Stimulated activated CD8-positive, alpha-beta memory T cell treated with anti-CD3 and anti-CD28 coated beads, Interleukin-12 subunit alpha, Interleukin-12 subunit beta, amount 100 ng/mL, for 24 hours (primary cell): ENCODE results near the gene EEA1.

Source experiments
- DNase-seq: peaks from one replicate; pipeline ENCODE4 v3.0.0-alpha.2; 2020; ENCODE audit errors: extremely low read depth

EEA1 gene

GRCh38 chr12:92938018-92938417 lies 8.9 kb upstream of the EEA1 start:
- no peak for DNase-seq

GRCh38 chr12:92933606-92934005 lies 4.5 kb upstream of the EEA1 start:
- no peak for DNase-seq

GRCh38 chr12:92930421-92930820 lies 1.3 kb upstream of the EEA1 start:
- no peak for DNase-seq

DNA sequence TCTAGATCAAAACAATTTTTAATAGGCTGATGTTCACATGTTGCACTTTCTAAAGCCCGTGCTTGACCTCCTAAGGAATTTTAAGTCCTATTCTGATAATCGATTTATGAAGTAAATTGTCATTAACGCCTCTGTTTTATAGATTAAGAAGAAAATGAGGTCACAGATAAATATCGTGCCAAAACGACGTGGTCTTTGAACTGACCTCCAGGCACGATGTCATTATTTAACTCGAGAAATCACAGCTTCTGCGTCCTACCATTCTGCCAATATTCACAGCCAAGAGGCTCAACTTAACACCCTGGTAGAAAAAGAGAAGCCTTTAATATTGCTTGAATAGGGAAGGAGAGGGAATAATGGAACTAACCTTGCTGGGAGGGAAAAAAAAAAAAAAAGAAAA lies 888 bp upstream of the EEA1 start:
- DNase-seq: no peak

- peak; percentile 3 for DNase-seq
Observed at GRCh38 chr12:92928421-92928961, 604 bp downstream of the EEA1 start.

GRCh38 chr12:92927436-92928281 lies 1.4 kb downstream of the EEA1 start:
- DNase-seq: no peak

GRCh38 chr12:92927055-92927435 lies 2.0 kb downstream of the EEA1 start:
- peak; percentile 2 for DNase-seq

DNA sequence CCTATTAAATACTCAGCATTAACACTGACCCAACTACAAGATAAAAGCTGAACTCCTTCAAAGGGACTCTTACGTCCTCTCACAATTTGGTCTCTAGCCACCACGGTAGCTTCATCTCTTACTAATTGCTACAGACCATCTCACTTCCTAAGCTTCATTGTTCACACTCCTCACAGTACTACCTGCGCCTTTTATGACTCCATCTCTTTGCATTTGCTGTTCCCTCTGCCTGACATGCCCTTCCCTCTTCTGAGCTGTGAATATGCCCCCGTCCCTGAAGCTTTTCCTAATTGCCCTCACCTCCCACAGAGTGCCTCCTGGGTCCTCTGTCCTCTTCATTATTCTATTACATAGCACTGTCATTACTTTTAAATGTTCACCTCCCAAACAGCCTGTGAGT lies 2.5 kb downstream of the EEA1 start:
- no peak for DNase-seq

DNA sequence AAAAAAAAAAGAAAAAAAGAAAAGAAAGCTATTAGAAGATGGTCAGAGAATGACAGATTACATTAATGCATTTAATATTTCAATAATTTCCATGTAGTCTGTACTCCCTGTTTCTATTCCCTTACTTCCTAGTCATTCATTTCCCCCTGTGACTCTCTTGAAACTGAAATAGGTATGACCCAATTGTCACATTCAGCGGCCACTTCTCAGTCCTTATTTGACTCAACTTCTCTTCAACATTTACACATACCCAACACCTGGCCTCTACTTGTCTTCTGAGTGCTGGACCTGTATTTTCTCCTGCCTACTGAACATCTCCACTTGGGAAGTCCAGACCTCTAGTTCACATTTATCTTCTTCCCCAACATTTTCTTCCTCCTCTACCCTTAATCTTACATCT lies 7.2 kb downstream of the EEA1 start:
- DNase-seq: no peak

- DNase-seq: no peak
Observed at GRCh38 chr12:92915365-92915764, 13.7 kb downstream of the EEA1 start.

GRCh38 chr12:92914170-92914569 lies 14.9 kb downstream of the EEA1 start:
- DNase-seq: no peak

DNA sequence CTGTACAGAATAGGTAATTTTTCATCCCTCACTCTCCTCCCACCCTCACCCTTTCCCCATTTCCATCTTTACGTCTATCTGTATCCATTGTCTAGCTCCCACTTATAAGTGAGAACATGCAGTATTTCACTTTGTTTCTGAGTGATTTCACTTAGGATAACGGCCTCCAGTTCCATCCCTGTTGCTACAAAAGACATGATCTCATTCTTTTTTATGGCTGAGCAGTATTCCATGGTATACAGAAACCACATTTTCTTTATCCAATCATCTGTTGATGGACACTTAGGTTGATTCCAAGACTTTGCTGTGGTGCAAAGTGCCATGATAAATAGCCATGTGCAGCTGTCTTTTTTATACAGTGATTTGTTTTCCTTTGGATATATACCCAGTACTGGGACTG lies 16.4 kb downstream of the EEA1 start:
- no peak for DNase-seq

DNA sequence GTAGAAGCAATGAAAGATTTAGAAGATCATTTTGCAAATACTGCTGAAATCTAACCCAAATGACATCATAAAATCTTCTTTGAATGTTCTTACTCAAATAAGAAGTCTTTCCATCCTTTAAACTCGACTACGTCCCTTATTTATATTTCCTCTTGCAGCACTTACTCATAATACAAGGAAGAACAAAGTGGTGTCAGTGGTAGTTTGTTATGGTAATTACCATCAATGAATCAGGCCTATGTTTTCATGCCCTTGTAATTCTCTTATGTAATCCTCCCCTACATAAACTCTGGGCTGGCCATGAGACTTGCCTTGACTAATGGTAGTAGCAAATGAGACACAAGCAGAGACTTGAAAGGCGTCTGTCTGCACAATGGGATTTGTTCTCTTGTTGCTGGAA lies 17.0 kb downstream of the EEA1 start:
- no peak for DNase-seq

DNA sequence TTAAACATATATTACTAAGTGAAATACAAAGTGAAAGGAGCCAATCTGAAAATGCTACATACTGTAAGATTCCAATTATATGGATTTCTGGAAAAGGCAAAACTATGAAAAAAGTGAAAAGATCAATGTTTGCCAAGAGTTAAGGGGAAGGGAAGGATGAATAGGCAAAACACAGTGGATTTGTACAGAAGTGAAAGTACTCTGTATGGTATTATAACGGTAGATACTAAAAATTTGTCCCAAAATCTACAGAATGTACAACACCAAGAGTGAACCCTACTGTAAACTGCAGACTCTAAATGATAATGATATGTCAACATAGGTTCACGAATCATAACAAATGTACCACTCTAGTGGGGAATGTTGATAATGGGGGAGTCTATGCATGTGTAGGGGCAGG lies 17.8 kb downstream of the EEA1 start:
- no peak for DNase-seq

DNA sequence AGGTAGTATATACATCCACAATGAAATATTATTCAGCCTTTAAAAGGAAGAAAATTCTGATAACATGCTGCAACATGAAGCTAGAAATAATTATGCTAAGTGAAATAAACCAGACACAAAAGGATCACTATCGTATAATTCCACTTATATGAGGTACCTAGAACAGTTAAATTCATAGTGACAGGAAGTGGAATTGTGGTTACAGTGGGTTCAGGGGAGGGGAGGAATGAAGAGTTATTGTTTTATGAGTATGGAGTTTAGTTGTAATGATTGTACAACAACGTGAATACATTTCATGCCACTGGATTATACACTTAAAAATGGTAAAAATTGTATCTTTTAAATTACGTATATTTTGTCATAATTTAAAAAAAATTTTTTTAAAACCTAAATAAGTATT lies 21.0 kb downstream of the EEA1 start:
- DNase-seq: no peak

DNA sequence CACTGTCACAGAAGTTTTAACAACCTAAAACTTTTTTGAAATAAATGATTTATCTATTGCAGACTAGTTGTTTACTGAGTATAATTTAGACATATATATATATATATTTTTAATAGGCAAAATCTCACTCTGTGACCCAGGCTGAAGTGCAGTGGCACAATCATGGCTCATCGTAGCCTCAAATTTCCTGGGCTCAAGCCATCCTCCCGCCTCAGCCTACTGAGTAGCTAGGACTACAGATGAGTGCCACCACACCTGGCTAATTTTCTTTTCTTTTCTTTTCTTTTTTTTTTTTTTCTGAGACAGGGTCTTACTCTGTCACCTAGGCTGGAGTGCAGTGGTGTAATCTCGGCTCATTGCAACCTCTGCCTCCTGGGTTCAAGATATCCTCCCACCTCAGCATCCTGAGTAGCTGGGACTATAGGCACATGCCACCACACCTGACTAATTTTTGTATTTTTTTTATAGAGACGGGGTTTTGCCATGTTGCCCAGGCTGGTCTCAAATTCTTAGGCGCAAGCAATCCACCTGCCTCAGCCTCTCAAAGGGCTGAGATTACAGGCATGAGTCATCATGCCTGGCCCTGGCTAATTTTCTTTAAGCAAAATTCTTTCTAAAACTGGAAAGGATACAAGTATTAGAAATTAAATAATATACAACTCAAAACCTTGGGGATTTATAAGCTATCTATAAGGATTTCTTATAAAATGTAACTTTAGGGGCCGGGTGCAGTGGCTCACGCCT lies 23.1 kb downstream of the EEA1 start:
- no peak for DNase-seq

DNA sequence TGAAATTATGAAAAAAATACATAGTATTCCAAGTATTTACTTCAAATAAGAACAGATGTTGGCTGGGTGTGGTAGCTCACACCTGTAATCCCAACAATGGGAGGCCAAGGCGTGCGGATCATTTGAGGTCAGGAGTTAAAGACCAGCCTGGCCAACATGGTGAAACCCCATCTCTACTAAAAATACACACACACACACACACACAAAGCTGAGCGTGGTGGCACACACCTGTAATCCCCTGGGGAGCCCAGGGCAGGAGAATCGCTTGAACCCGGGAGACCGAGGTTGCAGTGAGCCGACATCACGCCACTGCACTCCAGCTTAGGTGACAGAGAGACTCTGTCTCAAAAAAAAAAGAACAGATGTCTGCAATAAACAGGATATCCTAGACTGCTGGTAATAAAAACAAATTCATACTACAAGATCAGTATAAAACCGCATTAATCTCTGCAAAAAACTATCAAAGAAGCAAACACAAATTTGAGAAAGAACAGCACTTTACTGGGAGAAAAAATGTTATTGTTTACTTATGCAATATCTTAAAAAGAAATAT lies 23.8 kb downstream of the EEA1 start:
- no peak for DNase-seq

GRCh38 chr12:92900941-92901340 lies 28.2 kb downstream of the EEA1 start:
- no peak for DNase-seq

- DNase-seq: no peak
Observed at GRCh38 chr12:92899386-92900001, 29.6 kb downstream of the EEA1 start.

DNA sequence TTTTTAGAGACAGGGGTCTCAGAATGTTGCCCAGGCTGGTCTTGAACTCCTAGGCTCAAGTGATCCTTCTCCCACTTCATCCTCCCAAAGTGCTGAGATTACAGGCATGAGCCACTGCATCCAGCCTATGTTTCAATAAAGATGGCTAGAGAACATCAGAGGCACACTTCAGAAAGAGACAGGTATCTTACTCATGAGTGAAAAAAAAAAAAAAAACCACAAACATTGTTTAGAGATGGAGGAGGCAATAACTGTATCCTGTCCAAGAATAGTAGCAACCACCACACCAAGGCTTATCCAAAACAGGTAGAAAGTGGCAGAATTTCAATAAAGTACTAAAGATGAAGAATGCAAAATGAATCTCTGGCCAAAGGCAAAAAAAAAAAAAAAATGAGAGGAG lies 30.3 kb downstream of the EEA1 start:
- DNase-seq: no peak

GRCh38 chr12:92897844-92898243 lies 31.3 kb downstream of the EEA1 start:
- DNase-seq: no peak

DNA sequence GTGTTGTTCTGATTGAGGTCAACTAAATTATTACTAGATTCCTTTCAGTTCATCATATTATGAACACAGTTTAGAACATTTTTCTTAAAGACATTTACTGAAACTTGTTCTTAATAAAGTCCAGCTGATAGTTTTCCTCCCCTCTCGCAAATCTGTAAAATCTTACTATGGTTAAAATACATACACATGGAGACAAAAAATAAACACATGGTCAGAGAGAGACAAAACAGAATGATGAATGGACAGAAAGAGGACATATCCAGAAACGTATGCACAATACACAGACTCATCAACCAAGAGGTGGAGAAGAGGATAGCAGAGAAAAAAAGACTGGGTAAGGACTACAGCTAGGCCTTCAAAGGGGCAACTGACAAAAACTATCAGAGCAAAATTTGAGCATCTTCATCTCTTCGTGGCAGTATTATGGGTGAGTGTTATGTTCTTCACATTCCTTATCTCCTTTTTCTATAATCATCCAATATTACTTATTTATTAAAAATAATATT lies 38.4 kb downstream of the EEA1 start:
- DNase-seq: no peak
